GM21529 (cell line): ENCODE results near the gene PRKAG2.
A peak's percentile ranks its signal among the peaks of the same experiment; 100 is the strongest.

ENCODE experiments used
- ATAC-seq: cut with Tn5 transposase; IDR thresholded peaks from one replicate; pipeline ENCODE4 v1.9.1; 2021; ENCODE audit not compliant: unreplicated experiment

The PRKAG2 gene

GRCh38 chr7:151603951-151604350, 273.0 kb downstream of the PRKAG2 start:
- ATAC-seq, result no peak

- no peak for ATAC-seq
Observed at GRCh38 chr7:151601521-151602305, 275.2 kb downstream of the PRKAG2 start.

- ATAC-seq, result no peak
Observed at GRCh38 chr7:151600331-151600730, 276.6 kb downstream of the PRKAG2 start.

GRCh38 chr7:151599401-151600227, 277.3 kb downstream of the PRKAG2 start:
- no peak for ATAC-seq

GRCh38 chr7:151597541-151598444, 279.1 kb downstream of the PRKAG2 start:
- ATAC-seq, result no peak

GRCh38 chr7:151595702-151596350, 281.1 kb downstream of the PRKAG2 start:
- no peak for ATAC-seq

GRCh38 chr7:151592868-151593486, 283.9 kb downstream of the PRKAG2 start:
- no peak for ATAC-seq

- ATAC-seq, result no peak
Observed at GRCh38 chr7:151592330-151592729, 284.6 kb downstream of the PRKAG2 start.

- no peak for ATAC-seq
Observed at GRCh38 chr7:151591866-151592265, 285.0 kb downstream of the PRKAG2 start.

- no peak for ATAC-seq
Observed at GRCh38 chr7:151590850-151591771, 285.8 kb downstream of the PRKAG2 start.

- peak; percentile 94 for ATAC-seq
Observed at GRCh38 chr7:151590071-151590849, 286.7 kb downstream of the PRKAG2 start.

- no peak for ATAC-seq
Observed at GRCh38 chr7:151588982-151589381, 287.9 kb downstream of the PRKAG2 start.

- ATAC-seq, result no peak
Observed at GRCh38 chr7:151586531-151587260, 290.2 kb downstream of the PRKAG2 start.

GRCh38 chr7:151585744-151586393, 291.0 kb downstream of the PRKAG2 start:
- no peak for ATAC-seq

GRCh38 chr7:151581741-151582140, 295.2 kb downstream of the PRKAG2 start:
- no peak for ATAC-seq

- ATAC-seq, result no peak
Observed at GRCh38 chr7:151579644-151580043, 297.3 kb downstream of the PRKAG2 start.

- no peak for ATAC-seq
Observed at GRCh38 chr7:151575410-151575809, 301.5 kb downstream of the PRKAG2 start.
